Right hindlimb (tissue), 1 donor: ENCODE measurements around the gene DAB2IP.
"Not testable (repeated sequence)": the region's sequence is repeated elsewhere in the genome, so short reads cannot be mapped to it uniquely, and the experiment has no call there.

Experiments
- DNase-seq: peaks from one replicate; pipeline ENCODE4 v3.0.0-alpha.2; 2018

DAB2IP gene

DNA sequence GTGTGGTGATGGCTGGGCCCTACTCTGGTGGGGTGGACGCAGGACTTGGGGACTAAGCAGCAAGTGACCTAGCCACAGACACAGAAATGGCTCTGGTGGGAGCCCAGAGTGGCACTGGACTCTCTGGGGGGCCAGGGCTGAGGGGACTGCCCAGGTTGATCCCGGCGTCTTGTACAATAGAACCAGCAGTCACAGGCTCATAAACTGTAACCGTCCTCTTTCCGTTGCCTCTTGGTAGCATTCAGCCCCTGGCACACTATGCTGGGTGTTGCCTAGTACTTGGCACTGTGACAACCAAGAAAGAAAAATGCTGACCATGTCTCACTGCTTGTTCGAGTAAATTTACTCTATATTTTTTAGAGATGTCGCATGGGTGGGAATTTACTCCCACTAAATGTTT, 80.5 kb downstream of the DAB2IP start:
- no peak for DNase-seq

DNA sequence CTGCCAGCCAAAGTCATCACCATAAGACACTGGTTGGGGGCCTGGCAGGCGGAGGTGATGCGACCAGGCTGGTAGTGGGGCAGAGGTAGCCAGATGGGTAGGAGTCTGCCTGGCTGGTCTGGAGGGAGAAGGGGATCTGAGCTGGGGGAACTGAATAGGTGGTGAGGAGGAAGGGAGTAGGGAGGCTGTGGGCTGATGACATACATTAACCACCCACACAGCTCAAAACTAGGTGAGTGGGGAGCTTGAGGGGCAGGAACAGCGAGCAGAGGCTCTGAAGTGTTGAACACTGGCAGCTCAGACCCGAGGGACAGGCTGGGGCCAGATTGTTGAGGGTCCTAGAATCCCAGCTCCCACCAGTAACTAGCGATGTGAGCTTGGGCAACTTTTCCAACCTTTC, 81.0 kb downstream of the DAB2IP start:
- no peak for DNase-seq

DNA sequence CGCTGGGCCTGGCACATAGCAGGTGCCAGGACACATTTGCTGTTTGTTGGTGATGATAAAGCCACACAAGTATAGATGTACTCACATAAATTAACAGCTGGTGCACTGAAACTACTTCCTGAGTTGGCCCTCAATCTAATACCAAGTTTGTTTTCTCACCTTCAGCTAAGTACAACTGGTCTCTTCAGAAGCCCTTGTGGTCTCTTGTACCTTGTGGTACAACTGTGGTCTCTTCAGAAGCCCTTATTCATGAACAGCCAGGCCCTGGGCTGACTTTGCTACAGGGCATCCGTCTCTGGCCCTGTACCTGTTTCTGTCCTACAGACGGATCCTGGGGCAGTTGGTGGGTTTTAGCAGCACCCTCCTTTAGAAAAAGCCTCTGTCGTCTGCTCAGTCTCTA, 81.5 kb downstream of the DAB2IP start:
- no peak for DNase-seq

DNA sequence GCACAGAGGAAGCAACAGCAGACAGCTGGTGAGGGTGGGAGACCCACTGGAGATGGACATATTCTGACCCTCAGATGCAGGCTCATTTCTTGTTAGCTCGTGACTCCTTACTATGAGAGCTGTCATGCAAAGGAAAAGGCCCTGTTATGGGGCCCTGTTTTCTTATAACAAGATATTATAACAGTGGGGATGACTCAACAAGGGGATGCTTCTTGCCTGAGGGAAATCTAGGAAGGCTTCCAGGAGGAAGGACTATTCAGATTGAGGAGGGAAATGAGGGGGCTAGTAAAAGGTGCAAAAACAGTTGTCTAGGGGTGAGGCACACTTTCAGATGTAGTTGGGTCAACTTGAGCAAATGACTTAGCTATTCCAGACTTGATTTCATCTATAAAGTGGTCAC, 83.0 kb downstream of the DAB2IP start:
- no peak for DNase-seq

DNA sequence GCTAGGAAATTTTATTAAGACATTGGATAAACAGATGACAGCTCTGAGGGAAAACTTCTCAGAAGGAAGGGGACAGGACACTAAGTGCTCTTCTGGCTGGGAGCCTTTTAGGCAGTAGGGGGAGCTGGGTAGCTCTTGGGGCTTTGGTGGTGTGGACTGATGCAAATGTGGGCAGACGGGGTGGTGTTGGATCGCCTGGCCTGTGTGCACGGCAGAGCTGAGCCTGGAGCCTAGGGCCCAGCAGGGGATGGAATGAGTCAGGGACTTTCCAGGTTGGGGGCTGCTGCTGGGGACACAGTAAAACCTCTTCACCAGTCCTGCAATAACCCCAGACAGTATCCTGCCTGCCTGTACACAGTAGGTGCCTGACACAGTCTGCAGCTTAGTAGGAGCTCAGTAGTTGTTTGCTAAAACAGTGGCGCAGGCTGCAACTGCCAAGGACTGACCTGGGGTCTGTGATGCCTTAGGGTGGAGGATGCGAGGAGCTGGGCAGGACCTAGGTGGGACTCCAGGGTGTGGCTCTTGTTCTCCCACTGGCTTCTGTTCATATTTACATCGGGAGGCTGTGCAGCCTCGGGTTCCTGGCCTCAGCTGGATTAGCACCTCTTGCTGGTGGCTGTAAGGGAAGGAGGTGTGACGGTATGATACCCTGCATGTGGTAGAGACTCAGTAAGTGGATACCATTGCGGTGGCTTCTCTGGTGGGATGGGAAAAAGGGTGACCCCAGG, 83.8 kb downstream of the DAB2IP start:
- no peak for DNase-seq

DNA sequence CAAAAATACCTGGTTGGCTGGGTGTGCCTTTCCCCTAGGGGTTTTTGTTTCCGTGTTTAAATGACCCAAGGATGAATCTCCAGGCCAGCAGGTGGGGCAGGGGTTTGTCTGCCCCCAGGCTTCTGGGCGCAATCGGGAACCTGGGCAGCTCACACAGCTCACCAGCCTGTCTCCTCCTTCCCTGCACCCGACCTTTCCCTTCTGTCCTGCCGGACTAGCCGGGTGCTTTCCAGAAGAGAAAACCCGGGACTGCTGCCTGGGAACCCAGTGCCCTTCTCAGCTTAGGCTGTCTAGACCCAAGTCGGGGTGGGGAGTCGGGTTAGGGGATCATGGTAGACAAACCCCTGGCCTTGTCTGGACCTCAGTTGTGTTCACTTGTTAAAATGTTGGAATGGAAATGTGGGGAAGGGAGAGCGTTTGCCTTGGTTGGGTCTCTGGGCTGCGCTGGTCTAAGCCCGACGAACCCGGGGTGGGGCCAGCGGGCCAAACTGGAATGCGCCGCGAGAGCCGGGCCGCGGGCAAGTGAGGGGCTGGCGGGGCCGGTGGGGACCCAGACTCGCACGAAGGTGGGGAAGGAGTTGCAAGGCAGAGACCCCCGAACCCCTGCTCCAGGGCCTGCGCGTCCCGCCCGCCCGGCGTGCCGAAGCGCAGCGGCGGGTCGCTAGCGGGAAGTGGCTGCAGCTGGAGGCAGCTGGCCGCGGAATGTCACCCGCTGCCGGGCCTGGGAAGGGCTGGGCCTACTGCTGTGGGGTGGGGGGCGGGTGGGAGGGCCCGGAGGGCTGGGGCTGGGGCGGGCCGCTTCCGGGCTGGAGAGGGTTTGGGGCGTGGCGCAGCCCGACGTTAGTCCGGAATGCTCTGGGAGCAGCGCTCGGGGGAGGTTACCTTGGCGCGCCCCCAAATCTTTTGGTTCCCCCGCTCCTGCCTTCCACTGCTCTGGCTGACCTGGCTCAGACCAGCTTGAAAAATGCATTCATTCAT, 84.6 kb downstream of the DAB2IP start:
- DNase-seq = peak; percentile 89

DNA sequence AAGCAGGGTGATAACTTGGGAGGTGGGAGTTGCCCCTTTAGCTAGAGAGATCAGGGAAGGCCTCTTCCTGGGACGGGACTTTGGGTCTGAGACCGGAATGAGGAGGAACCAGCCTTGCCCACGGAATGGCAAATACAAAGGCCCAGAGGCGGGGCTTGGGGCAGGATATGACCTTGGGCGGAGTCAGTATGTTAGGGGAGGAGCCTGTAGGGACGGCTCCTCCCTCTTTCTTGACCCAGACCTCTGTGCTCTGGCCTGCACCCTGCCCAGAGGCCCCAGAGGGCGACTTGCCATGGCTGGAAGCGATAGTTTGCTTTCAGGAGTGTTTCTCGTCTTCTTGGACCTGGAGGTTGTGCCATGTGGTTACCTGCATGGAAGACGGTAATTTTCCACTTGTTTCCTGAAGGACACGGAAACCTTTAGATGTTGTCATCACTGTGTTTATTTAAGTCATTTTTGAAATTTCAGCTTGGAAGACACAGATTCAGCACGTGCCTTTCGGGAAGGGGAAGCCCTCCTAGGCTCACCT, 85.6 kb downstream of the DAB2IP start:
- no peak for DNase-seq

DNA sequence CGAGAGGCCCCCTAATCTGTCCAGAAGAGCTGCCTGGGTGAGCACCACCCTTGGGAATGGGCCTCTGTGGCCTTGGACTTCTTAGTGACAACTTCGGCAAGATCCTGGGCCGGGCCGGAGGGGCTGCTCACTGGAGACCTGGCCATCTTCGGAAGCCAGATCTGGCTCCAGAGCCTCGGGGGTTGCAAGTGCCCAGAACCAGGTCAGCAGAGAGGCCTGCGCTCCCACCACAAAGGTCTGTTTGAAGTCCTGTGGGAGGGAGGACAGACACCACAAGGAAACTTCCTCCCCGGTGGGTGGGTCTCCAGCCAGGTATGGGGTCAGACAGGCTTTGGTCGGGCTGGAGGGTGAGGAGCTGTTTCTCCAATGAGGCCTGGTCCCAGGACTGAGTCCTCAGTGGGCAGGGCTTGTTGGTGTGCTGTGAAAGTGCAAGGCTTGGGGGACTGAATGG, 86.1 kb downstream of the DAB2IP start:
- DNase-seq = no peak

DNA sequence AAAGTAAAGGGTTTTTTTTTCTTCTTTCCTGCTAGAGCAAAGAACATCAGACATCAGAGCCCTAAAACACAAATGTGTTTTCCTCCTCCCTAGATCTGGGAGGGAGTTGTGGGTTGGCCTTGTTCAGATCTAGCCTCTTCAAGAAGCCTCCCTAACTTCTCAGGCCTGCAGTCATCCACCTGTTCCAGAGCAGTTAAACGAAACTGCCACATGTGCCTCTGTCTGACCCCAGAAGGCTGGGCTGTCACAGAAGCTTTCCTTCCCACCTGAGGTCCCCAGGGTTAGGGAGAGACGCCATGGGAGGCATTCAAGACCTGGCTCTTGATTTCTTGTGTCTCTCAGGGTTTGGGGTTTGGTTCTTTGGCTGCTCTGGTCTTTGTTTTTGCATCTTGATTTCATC, 87.0 kb downstream of the DAB2IP start:
- DNase-seq = no peak

DNA sequence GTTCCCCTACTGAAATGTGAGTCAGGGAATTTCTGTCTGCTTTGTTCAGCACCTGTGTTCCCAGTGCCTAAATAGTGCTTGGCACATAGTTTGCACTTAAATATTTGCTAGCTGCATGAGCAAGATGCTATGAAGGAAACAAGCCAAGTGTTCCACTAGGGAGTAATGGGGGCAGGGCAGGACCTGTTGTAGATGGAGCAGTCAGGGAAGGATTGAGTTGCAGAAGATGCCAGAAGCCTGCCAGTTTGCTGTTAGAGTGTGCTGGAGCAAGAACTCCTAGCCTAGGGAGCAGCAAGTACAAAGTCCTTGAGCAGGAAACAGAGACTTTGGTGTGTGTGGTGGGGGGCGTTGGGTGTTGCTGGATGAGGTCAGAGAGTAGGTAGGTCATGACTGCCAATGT, 87.5 kb downstream of the DAB2IP start:
- no peak for DNase-seq

DNA sequence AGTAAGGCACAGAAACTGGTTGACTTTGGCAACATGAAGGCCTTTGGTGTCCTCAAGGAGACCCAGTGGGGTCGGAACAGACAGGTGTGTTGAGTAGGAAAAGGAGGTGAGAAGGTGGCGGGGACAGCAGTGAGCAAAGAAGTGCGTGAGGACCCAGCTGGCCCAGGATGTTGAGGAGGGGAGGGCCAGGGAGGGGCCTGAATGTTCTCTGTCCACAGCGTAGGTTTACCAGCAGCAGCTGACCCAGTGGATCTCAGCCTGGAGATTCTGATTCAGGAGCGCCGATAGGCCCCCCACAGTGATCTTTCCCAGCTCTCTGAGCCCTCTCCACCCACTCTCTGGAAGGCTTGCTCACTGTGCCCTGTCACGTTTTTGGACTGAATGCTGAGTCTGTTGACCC, 88.5 kb downstream of the DAB2IP start:
- DNase-seq = no peak

DNA sequence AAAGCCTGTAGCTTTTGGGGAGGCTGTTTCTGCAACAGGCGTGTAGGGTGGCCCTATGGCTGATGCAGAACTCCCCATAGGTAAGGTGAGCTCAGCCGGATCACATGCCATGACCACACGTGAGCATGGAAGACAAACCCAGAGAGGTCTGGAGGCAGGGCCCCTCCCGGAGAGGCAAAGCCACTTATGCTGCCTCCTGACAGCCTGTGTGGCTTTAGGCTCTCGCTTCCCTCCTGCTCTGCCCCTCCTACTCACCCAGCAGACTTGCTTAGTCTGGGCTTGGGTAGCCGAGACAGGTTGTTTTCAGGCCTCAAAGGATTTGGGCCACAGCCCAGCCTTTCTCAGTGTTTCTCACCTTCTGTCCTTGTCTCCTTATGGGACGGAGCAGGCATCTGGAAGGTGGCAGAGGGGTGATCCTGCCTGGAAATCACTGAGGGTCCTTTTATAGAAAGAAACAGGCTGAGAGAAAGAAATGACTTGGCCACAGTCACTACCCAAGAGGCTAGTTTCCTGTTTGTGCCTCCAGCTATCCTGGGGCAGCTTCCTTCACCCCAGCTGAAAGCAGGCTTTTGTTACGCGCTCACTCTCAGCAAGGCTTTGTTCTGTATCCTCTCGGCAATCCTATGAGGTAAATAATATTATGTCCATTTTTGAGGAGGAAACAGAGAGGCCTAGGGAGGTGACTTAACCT, 89.9 kb downstream of the DAB2IP start:
- no peak for DNase-seq

DNA sequence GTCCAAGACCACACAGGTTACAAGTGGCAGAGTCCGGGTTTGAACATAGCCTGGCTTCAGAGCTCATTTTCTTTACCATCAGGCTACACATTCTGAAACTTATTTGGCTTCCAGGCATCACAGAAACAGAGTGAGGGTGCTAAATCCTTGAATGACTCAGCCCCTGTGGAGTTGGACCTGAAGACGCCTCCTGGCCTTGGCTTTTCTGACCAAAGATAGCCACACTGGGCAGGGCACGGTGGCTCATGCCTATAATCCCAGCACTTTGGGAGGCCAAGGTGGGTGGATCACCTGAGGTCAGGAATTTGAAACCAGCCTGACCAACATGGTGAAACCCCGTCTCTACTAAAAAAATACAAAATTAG, 90.5 kb downstream of the DAB2IP start:
- DNase-seq = not testable (repeated sequence)

DNA sequence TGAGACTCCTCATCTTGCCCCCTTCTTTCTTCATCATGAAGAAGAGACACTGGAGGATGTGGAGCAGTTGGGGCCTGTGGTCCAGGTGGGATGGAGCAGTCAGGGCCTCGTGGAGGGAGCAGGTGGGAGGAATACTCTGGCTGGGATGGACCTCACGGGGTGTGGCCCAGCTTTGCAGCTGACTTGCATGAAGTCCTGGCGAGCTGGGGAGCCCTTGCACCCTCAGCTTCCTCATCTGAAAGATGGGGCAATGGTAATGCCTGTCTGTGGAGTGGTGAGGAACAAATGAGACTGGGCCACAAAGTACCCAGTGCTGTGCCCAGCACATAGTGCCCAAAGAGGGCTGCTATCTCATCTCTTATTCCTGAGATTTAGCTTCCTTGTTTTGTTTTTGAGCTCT, 91.5 kb downstream of the DAB2IP start:
- DNase-seq = no peak

DNA sequence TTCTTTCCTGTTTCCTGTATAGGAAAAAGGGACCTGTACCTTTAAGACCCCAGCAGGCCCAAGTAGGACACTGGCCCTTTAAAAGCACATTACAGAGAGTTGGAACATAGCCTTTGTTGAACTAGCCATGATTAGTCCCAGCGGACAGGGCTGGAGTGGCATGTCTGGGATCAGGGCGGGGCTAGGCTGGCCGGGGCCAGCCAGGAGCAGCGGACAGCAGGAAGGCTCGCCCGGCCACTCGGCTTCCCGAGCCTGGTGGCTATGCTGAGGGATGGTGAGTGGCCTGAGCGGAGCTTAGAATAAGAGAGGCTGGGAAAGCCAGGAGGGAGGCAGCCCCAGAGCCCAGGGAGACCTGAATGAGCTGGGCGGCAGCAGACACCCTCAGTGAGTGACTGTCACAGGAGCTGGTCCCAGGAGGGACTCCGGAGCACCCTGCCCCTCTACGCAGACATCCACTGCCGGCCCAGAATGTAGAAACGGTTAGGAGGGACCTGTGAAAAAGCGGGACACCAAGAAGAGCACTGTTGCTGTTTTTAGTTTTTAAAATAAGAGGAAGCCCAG, 92.1 kb downstream of the DAB2IP start:
- DNase-seq = peak; percentile 81

DNA sequence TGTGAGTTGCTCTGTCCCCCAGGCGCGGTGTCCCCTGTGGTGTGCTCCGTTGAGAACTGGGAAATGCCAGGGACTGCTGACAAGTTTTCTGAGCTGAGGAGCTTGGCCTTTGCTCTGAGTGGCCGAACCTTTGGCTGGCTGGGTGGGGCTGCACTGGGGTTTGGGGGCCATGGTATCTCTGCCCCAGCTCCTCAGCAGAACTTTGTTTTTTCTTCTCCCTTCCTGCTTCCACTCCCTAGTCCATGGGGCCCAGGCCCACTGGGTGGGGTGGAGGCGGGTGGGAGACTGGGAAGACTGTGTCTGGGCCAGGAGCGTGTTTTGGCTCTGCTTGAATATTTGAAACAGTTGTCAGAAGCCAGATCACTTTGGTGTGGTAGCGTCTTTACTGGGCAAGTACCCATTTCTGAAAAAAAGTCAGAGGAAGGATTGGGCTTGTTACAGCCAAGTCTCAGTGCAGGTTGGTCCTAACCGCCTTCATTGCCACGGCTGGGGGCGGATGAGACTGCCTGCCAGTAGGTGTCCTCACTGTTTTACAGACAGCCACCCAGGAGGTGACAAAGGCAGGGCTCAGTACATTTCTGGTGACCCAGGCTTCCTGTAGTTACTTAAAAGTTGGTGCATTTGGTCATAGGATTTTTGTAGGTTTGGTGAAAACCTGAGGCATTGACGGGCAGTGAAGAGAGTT, 92.7 kb downstream of the DAB2IP start:
- peak; percentile 57 for DNase-seq

DNA sequence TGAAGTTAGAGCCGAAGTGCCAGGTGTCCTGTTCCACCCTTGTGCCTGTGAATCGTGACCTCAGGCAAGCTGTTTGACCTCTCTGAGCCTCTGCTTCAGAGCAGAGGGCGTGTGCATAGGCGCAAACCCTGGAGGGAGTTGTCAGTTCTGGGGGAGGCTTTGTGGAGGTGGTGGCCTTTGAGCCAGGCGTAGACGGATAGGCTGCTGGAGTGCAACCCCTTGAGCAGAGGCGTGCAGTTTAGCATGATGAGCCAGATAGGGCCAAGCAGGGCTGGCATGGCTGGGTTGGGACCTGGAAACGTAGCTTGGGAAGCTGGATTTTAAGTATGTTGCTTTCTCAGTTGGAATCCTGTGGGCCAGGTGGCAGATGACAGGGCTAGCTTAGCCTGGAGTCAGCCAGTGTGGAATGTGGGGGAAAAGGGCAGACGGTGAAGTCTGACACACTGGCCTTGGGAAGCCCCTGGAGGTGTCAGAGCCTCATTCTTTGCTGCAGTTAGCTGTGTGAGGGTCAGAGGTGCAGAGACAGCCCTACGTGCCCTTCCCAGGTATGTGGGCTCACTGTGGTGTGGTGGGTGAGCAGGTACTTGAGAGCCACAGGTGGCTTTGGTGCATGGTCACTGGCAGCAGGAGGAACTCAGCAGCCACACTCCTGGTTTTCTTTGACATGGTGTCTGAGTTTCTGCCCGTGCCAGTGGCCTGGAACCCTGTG, 93.4 kb downstream of the DAB2IP start:
- DNase-seq = no peak

DNA sequence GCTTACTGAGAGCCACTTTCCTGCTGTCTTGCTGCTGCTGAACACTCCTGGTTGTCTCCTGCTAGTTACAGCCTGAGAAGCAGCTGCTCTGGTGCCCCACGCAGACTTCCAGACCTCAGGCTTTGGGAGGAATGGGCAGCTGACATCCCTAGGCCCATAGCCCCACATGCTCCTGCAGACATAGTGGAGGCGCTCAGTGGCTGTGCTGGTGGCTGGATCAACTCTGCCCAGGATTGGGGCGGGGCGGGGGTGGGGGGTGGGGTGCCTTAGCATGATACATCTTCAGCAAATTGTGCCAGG, 93.9 kb downstream of the DAB2IP start:
- no peak for DNase-seq

DNA sequence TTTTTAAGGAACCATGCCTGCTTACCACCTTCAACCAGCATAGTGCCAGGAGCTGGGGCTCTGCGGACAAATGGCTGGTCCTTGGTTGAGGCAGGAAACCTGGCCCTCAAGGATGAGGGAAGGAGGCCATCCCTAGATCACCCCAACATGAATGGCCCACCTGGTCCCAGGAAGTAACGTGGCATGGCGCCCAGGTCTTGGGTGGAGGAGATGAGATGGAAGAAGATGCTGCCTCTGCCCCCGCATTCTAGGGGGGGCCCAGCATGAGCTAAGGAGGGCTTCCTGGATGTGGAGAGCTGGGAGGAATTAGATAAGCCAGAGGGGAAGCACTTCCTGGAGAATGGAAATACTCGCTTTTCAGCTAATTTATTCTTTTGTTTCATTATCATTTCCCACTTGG, 95.0 kb downstream of the DAB2IP start:
- DNase-seq = no peak

DNA sequence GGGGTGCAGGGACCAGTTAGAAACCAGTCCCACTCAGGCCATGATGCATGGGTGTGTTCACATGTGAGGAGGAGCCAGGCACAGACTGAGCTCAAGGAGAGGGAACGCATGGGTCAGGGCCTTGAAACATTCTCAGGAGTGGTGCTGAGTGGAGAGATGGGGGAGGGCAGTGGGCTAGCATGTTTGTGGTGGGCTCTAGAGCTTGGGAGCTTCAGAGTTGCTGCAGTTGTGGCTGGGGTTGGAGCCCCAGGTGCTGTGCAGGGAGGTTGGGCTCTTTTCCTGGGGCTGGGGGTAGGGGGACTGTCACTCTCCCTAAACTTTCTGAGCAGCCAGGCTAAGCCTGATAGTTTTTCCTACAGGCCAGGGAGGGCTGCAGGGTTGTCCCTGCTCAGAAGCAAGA, 95.4 kb downstream of the DAB2IP start:
- no peak for DNase-seq

DNA sequence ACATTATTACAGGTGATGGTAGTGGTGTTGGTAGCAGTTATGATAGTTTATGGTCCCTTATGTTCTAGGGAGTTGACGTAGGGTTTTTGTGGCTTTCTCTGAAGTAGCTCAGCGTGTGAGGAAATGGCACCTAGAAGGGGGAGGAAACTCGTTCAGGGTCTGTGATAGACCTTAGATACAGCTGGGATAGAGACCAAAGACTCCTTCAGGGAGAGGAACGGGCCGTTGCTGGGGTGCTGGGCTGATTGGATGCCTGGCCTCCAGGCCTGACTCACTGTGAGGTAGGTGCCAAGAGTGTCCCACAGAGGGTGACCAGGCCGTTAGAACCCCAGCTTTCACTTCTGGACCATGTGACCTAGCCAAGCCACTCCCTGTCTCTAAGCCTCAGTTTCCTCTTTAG, 96.6 kb downstream of the DAB2IP start:
- DNase-seq = no peak
